GM18499 (cell line): ENCODE data around the gene IQCN.
A peak's percentile ranks its signal among the peaks of the same experiment; 100 is the strongest.

Source experiments
- ATAC-seq: cut with Tn5 transposase; IDR thresholded peaks from one replicate; pipeline ENCODE4 v1.9.1; 2021; ENCODE audit warnings: moderate number of reproducible peaks; ENCODE audit not compliant: insufficient read depth, unreplicated experiment

The IQCN gene

DNA sequence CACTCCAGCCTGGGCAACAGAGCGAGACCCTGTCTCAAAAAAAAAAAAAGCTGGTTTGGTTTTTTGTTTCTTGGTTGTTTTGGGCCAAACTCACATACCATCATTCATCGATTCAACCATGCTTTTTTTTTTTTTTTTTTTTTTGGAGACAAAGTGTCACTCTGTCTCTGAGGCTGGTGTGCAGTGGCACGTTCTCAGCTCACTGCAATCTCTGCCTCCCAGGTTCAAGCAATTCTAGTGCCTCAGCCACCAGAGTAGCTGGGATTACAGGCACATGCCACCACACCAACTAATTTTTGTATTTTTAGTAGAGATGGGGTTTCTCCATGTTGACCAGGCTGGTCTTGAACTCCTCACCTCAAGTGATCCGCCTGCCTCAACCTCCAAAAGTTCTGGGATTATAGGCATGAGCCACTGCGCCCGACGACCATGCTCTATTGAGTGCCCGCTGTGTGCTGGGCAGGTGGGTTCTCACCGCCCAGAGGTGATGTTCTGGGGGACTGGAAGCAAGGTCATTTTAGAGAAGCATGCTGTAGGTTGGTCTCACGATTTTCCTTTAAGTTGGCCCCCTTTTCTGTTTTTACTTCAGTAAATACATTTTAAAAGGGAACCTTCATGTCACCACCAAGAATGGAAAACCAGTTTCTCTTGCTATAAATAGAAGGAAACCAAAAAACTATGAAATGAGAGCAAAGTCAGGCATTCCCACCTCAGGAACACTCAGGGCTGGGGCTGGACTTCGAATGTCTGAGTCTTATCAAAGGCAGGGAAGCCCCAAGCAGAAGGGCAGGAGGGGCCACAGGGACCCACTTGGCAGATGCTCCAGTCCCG lies 15.4 kb upstream of the IQCN start:
- no peak for ATAC-seq

- ATAC-seq = no peak
Measured at GRCh38 chr19:18287836-18288772, 13.9 kb upstream of the IQCN start.

GRCh38 chr19:18286973-18287635 lies 12.9 kb upstream of the IQCN start:
- ATAC-seq = no peak

- ATAC-seq = no peak
Measured at GRCh38 chr19:18284712-18285360, 10.6 kb upstream of the IQCN start.

DNA sequence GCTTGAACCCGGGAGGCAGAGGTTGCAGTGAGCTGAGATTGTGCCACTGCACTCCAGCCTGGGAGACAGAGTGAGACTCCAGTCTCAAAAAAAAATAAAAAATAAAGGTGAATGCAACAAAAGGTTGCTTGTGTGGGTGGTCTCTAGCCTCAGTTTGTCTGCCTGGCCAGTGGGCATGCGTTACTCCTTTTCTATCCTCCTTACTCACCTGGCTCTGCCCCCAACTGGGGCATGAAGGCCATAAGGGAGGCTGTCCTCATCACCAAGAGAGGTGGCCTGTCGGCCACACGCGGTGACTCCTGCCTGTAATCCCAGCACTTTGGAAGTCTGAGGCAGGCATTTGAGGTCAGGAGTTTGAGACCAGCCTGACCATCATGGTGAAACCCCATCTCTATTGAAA lies 9.1 kb upstream of the IQCN start:
- ATAC-seq = no peak

GRCh38 chr19:18282788-18283141 lies 8.5 kb upstream of the IQCN start:
- no peak for ATAC-seq

DNA sequence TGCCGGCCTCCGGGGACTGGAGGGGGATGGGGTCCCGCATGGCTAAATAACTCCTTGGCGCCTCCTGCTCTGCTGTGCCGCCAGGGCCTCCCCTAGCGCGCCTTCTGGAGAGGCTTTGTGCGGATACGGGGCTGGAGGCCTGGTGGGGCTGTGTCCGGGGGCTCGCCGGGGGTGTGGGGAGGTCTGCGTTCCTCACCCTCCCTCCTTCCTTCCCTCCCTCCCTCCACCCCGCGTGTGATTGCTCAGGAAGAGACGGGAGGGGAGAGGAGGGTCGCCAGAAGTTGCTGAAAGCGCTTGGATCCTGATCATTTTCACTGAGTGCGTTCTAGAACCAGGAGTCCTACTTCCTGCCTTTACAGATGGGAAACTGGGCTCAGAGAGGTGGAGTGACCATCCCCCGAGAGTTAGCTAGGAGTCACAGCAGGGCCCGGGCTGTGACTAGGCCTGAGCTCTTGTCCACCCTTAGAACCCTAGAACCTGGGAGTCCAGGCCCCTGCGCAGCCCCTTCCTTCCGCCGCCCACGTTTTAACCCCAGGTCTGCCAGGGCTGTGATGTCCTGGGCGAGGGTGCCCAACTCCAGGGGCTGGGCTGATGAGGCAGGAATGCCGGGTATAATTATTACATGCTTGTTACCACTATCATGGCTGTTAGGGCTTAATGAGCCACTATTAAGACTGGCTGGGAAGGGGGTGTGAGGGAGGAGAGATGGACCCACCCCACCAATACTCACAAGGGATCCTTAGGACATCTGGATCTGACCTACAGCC lies 8.0 kb upstream of the IQCN start:
- ATAC-seq = peak; percentile 14

GRCh38 chr19:18281082-18282020 lies 7.1 kb upstream of the IQCN start, which contains the start of gene JUND:
Gene JUND (minus strand): TSS chr19:18281622. CDS start chr19:18281484, 138 bp downstream.
- peak; percentile 44 for ATAC-seq

GRCh38 chr19:18280247-18281081 lies 6.2 kb upstream of the IQCN start:
- no peak for ATAC-seq

- no peak for ATAC-seq
Measured at GRCh38 chr19:18279516-18280246, 5.4 kb upstream of the IQCN start.

DNA sequence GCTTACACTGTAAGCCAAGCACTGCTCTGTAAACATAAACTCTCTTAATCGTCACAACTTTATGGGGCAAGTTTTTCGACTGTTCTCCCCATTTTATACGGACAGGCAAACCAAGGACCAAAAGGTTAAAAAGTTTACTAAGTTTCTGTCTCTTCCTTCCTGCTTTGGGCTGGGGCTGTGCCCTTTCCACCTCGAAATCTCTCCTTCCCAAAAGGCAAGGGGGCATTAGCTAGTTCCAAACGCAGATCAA lies 4.9 kb upstream of the IQCN start:
- ATAC-seq = no peak

GRCh38 chr19:18278521-18279265 lies 4.4 kb upstream of the IQCN start:
- no peak for ATAC-seq

DNA sequence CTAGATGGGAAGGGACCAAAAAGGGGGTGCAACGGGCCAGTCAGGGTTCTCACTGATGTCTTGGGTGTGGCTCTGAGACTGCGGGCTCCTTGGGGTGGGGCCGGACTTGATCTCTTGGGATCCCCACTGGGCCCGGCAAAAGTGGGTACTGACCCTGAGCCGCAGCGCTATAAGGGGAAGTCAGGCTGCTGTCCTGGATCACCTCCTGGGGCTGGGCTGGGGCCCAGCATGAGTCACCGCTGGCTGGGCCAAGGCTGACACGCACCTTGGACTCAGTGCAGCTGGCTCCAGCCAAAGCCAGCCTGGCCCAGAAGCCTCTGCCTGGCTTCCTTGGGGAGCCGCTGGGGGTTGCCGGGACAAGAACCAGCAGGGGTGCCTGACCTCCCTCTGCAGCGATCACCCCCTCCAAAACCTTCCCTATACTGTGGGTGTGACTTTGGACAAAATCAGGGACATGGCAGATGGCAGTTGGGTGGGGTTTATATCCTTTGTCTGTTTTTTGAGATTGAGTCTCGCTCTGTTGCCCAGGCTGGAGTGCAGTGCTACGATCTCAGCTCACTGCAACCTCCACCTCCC lies 617 bp upstream of the IQCN start:
- ATAC-seq = no peak

GRCh38 chr19:18273561-18274218 lies 562 bp downstream of the IQCN start:
- ATAC-seq = no peak

- ATAC-seq = no peak
Measured at GRCh38 chr19:18271433-18271841, 2.8 kb downstream of the IQCN start.

- no peak for ATAC-seq
Measured at GRCh38 chr19:18270326-18270725, 3.9 kb downstream of the IQCN start.
